AG09309 (cell line): ENCODE results near the gene BTBD9.

Experiments
- DNase-seq: peaks from one replicate; pipeline ENCODE4 v3.0.0-alpha.2; 2010; ENCODE audit warnings: low read depth
- H3K4me3 ChIP-seq: 2 replicates; pipeline ENCODE4 v1.5.1; 2011; ENCODE audit warnings: mild to moderate bottlenecking, low read depth, low read length, moderate library complexity; ENCODE audit not compliant: control insufficient read depth
- CTCF ChIP-seq: IDR thresholded peaks from 2 replicates; pipeline ENCODE4 v1.5.1; 2011; ENCODE audit warnings: mild to moderate bottlenecking, low read depth, low read length, inconsistent platforms; ENCODE audit not compliant: insufficient read depth, control insufficient read depth; ENCODE audit errors: missing control alignments

Gene BTBD9

GRCh38 chr6:38307740-38308139, 332.0 kb downstream of the BTBD9 start:
- no peak for TF ChIP-seq CTCF
- no peak overlapping the region for H3K4me3 ChIP-seq
- no peak for DNase-seq

GRCh38 chr6:38306931-38307330, 332.8 kb downstream of the BTBD9 start:
- TF ChIP-seq CTCF, result no peak
- no peak for DNase-seq
- H3K4me3 ChIP-seq, result no peak overlapping the region

- DNase-seq, result no peak
- no peak overlapping the region for H3K4me3 ChIP-seq
Observed at GRCh38 chr6:38305995-38306681, 333.6 kb downstream of the BTBD9 start.

GRCh38 chr6:38302838-38303237, 336.9 kb downstream of the BTBD9 start:
- DNase-seq, result no peak
- H3K4me3 ChIP-seq, result no peak overlapping the region
- no peak for TF ChIP-seq CTCF

More at GRCh38 chr6:38305995-38306681, 333.6 kb downstream of the BTBD9 start:
- TF ChIP-seq CTCF, result no peak

GRCh38 chr6:38302081-38302480, 337.6 kb downstream of the BTBD9 start:
- no peak for DNase-seq
- no peak for TF ChIP-seq CTCF
- no peak overlapping the region for H3K4me3 ChIP-seq

- DNase-seq, result no peak
- H3K4me3 ChIP-seq, result no peak overlapping the region
- TF ChIP-seq CTCF, result no peak
Observed at GRCh38 chr6:38290133-38290799, 349.5 kb downstream of the BTBD9 start.
